HG03378 (cell line): ENCODE data around the gene SH2D4B.
A peak's percentile ranks its signal among the peaks of the same experiment; 100 is the strongest.

ENCODE experiments used
- ATAC-seq: cut with Tn5 transposase; IDR thresholded peaks from one replicate; pipeline ENCODE4 v1.9.1; 2021; ENCODE audit warnings: mild to moderate bottlenecking, moderate library complexity; ENCODE audit not compliant: unreplicated experiment

The SH2D4B gene

GRCh38 chr10:80674809-80675208 is 137.1 kb downstream of the SH2D4B start:
- no peak for ATAC-seq

- no peak for ATAC-seq
Measured at GRCh38 chr10:80681142-80681541, 143.4 kb downstream of the SH2D4B start.

GRCh38 chr10:80684259-80684658 is 146.6 kb downstream of the SH2D4B start:
- ATAC-seq: peak; percentile 79

- ATAC-seq: no peak
Measured at GRCh38 chr10:80685355-80685754, 147.7 kb downstream of the SH2D4B start.

DNA sequence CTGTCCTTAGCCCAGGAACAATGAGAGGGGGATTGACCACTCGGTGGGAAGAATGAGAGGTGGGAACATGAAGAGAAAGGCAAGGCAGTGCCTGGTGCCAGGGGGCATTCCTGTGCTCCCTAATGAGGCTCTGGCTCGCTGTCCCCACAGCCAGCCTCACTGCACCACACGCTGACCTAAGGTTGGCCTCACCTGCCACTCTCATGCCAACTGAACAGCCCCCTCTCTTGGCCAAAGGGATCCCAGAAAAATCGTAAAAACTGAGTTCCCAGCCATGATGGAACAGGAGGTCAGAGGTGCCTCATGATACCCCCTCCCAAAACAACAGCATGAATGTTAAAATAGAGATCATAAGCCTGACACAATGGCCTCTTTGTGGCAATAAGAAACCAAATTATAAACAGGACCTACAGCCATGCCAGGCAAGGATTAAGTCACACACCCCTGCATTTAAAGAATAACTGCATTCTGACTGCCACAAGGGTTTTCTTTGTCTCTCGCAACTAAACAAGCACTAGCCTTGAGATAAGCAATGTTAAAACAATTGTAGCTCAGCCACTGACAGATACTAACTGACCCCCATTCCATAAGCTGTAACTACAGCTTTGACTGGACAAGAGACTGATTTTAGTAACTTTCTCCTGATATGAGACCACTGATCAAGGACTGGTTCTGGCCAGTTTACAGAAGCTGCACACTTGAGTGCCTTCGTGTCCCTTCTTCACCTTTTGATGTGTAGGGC is 149.2 kb downstream of the SH2D4B start:
- no peak for ATAC-seq

GRCh38 chr10:80687476-80687789 is 149.7 kb downstream of the SH2D4B start:
- ATAC-seq: no peak

- no peak for ATAC-seq
Measured at GRCh38 chr10:80690434-80690833, 152.7 kb downstream of the SH2D4B start.

GRCh38 chr10:80691441-80691840 is 153.7 kb downstream of the SH2D4B start:
- no peak for ATAC-seq

DNA sequence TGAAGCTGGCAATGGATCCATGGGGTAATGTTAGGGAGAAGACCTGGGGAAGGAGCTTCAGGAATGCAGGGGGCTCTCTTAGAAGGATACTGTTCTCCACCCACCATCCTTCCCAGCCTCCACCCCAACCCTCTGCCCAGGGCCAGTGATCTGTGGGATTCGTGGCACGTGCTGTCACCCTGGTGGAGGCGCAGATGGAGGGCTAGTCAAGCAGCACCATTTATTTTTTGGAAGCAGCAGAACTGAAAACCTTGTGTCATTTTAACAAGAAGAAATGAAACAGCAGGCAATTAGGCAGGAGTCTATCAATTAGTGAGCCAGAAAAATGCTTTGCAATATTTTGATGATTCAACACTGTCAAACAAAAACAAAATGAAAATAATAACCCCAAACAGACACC is 155.9 kb downstream of the SH2D4B start:
- ATAC-seq: no peak

GRCh38 chr10:80694930-80695329 is 157.2 kb downstream of the SH2D4B start:
- no peak for ATAC-seq
